ENCODE results near the gene FGF22. TPM values are rescaled to one million over a fixed set of nuclear protein-coding genes. Genes with fewer than 3 reads are reported as not detected.

The FGF22 gene
- total and polyA plus RNA-seq, 2 of the 13 experiments (the other 11 are each of a cell fraction or from before 2014, with no cell fraction given) = 0.24 TPM; not detected in 1

GRCh38 chr19:591099-591958, 48.4 kb upstream of the FGF22 start (continued):
- TF ChIP-seq ZBTB44 (CRISPR knock-in tag; IDR thresholded peaks at IDR 0.05) = peak; percentile 94; the same call in 1 of the 2 replicates
- 0 out of 2 replicates have a peak, but pooled peaks have one; percentile 37 for TF ChIP-seq BCL6 (CRISPR knock-in tag; IDR thresholded peaks at IDR 0.05)
- TF ChIP-seq MIER2 (CRISPR knock-in tag; IDR thresholded peaks at IDR 0.05) = peak; percentile 94
- peak; percentile 79; the same call in 1 of the 2 replicates for TF ChIP-seq ZNF605 (CRISPR knock-in tag; IDR thresholded peaks at IDR 0.05)
- TF ChIP-seq CBX2 (IDR thresholded peaks at IDR 0.05; ENCODE audit: low read depth, low read length) = no peak
- no peak for TF ChIP-seq CBX2 (CRISPR knock-in tag; IDR thresholded peaks at IDR 0.05; ENCODE audit: low read depth)
- no peak for TF ChIP-seq ZNF614 (CRISPR knock-in tag; IDR thresholded peaks at IDR 0.05; ENCODE audit: borderline replicate concordance)
- no peak for TF ChIP-seq ZNF747 (CRISPR knock-in tag; IDR thresholded peaks at IDR 0.05; ENCODE audit: borderline replicate concordance)
- TF ChIP-seq ATF3 (CRISPR knock-in tag; IDR thresholded peaks at IDR 0.05) = peak; percentile 58; the same call in 1 of the 2 replicates
- peak; percentile 83; the same call in 1 of the 2 replicates for TF ChIP-seq E2F2 (CRISPR knock-in tag; IDR thresholded peaks at IDR 0.05; ENCODE audit: borderline replicate concordance)
- TF ChIP-seq ZNF333 (CRISPR knock-in tag; IDR thresholded peaks at IDR 0.05; ENCODE audit: borderline replicate concordance) = 0 out of 2 replicates have a peak, but pooled peaks have one; percentile 73
- TF ChIP-seq FOXJ3 (CRISPR knock-in tag; IDR thresholded peaks at IDR 0.05; ENCODE audit: borderline replicate concordance) = no peak
- peak; percentile 76; the same call in 1 of the 2 replicates for TF ChIP-seq ZSCAN21 (CRISPR knock-in tag; IDR thresholded peaks at IDR 0.05; ENCODE audit: borderline replicate concordance)
- no peak for TF ChIP-seq FOXK1 (CRISPR knock-in tag; IDR thresholded peaks at IDR 0.05; ENCODE audit: borderline replicate concordance, low read depth)
- no peak for TF ChIP-seq PRDM4 (CRISPR knock-in tag; IDR thresholded peaks at IDR 0.05; ENCODE audit: borderline replicate concordance)
- TF ChIP-seq ZNF773 (CRISPR knock-in tag; IDR thresholded peaks at IDR 0.05; ENCODE audit: borderline replicate concordance) = peak; percentile 73; the same call in 1 of the 2 replicates
- TF ChIP-seq MEIS2 (CRISPR knock-in tag; IDR thresholded peaks at IDR 0.05) = peak; percentile 91
- peak; percentile 55; the same call in 1 of the 2 replicates for TF ChIP-seq ARHGAP35 (CRISPR knock-in tag; IDR thresholded peaks at IDR 0.05; ENCODE audit: borderline replicate concordance)
- peak; percentile 71; the same call in 1 of the 2 replicates for TF ChIP-seq FOXC1 (CRISPR knock-in tag; IDR thresholded peaks at IDR 0.05; ENCODE audit: borderline replicate concordance)
- peak; percentile 54; the same call in 1 of the 2 replicates for TF ChIP-seq TGIF2 (CRISPR knock-in tag; IDR thresholded peaks at IDR 0.05)
- TF ChIP-seq, protein P1, sequence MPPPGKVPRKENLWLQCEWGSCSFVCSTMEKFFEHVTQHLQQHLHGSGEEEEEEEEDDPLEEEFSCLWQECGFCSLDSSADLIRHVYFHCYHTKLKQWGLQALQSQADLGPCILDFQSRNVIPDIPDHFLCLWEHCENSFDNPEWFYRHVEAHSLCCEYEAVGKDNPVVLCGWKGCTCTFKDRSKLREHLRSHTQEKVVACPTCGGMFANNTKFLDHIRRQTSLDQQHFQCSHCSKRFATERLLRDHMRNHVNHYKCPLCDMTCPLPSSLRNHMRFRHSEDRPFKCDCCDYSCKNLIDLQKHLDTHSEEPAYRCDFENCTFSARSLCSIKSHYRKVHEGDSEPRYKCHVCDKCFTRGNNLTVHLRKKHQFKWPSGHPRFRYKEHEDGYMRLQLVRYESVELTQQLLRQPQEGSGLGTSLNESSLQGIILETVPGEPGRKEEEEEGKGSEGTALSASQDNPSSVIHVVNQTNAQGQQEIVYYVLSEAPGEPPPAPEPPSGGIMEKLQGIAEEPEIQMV (CRISPR knock-in tag; IDR thresholded peaks at IDR 0.05; ENCODE audit: low read depth) = peak; percentile 31; the same call in 1 of the 2 replicates
